Lung (tissue), 12 donors: ENCODE results near the gene PARD3. TPM values are rescaled to one million over a fixed set of nuclear protein-coding genes. Genes with fewer than 3 reads are reported as not detected.

Source experiments
- ATAC-seq: fragments of 200-7000 bp; cut with Tn5 transposase; one replicate; pipeline ENCODE4 v1.9.1; 2020; ENCODE audit warnings: moderate number of reproducible peaks; ENCODE audit not compliant: insufficient read depth, low FRiP score
- DNase-seq, 3 donors: peaks; one replicate each; pipeline ENCODE4 v3.0.0-alpha.2; 2013 to 2017
- H3K27ac ChIP-seq, 2 donors: one replicate each; pipeline ENCODE4 v1.5.1; 2013; ENCODE audit warnings: mild to moderate bottlenecking in 2 of 2, moderate library complexity in 2 of 2, control low read depth in 1 of 2, inconsistent platforms in 1 of 2, low read depth in 1 of 2, low read length in 1 of 2
- H3K27me3 ChIP-seq, 3 donors: one replicate each; pipeline ENCODE4 v1.5.1; 2013; ENCODE audit warnings: low read length in 2 of 3; ENCODE audit not compliant: control insufficient read depth in 3 of 3, insufficient read depth in 3 of 3
- H3K36me3 ChIP-seq, 4 donors: one replicate each; pipeline ENCODE4 v1.5.1; 2013; ENCODE audit warnings: low read length in 4 of 4, mild to moderate bottlenecking in 1 of 4, moderate library complexity in 1 of 4; ENCODE audit not compliant: control insufficient read depth in 4 of 4, insufficient read depth in 4 of 4
- H3K4me1 ChIP-seq, 5 donors: one replicate each; pipeline ENCODE4 v1.5.1; 2013; ENCODE audit warnings: low read length in 5 of 5, mild to moderate bottlenecking in 2 of 5, moderate library complexity in 1 of 5; ENCODE audit not compliant: control insufficient read depth in 5 of 5, insufficient read depth in 5 of 5
- H3K4me3 ChIP-seq: one replicate; pipeline ENCODE4 v1.5.1; 2013; ENCODE audit warnings: mild to moderate bottlenecking, control low read depth, moderate library complexity
- H3K9ac ChIP-seq, 2 donors: one replicate each; pipeline ENCODE4 v1.5.1; 2013; ENCODE audit warnings: low read length in 2 of 2, control low read depth in 1 of 2; ENCODE audit not compliant: insufficient read depth in 1 of 2
- H3K9me3 ChIP-seq, 4 donors: one replicate each; pipeline ENCODE4 v1.5.1; 2013; ENCODE audit warnings: low read length in 3 of 4, mild to moderate bottlenecking in 1 of 4, moderate library complexity in 1 of 4; ENCODE audit not compliant: control insufficient read depth in 4 of 4, insufficient read depth in 3 of 4
- WGBS, 2 donors: extraction: QIAGEN DNeasy Blood & Tissue Kit; methylation state at CpG; one replicate each; pipeline ENCODE4 v1.1.7; 2013; 5-methylcytosine and 5-hydroxymethylcytosine counted together
- polyA plus RNA-seq, 2 donors: library from polyadenylated mRNA; stranded (reverse); fragments of 200-250 nt; gene quantifications; one replicate each; pipeline ENCODE4 v1.2.1, GENCODE V29; 2013
- total RNA-seq, 2 donors: library from RNA; depleted of rRNA in 1 of 2; stranded (reverse); fragments of >200 nt in 1 of 2; gene quantifications; one replicate each; pipeline ENCODE4 v1.2.1, GENCODE V29; 2014 to 2021
- TF ChIP-seq, protein P1 (sequence below): IDR thresholded peaks from 2 replicates; pipeline ENCODE4 v1.5.1; 2012; ENCODE audit warnings: mild to moderate bottlenecking; ENCODE audit errors: control extremely low read depth, extremely low read depth
- donor health status: control.
- donor health status: control.
- donor health status: Bipolar disorder and iron deficiency.
- donor health status: healthy.
- donor health status: DM: yes; HTN: yes; CAD: no.

PARD3 gene
- total and polyA plus RNA-seq, 4 donors, result 10.3 to 69.2 (median 27.6) TPM

DNA sequence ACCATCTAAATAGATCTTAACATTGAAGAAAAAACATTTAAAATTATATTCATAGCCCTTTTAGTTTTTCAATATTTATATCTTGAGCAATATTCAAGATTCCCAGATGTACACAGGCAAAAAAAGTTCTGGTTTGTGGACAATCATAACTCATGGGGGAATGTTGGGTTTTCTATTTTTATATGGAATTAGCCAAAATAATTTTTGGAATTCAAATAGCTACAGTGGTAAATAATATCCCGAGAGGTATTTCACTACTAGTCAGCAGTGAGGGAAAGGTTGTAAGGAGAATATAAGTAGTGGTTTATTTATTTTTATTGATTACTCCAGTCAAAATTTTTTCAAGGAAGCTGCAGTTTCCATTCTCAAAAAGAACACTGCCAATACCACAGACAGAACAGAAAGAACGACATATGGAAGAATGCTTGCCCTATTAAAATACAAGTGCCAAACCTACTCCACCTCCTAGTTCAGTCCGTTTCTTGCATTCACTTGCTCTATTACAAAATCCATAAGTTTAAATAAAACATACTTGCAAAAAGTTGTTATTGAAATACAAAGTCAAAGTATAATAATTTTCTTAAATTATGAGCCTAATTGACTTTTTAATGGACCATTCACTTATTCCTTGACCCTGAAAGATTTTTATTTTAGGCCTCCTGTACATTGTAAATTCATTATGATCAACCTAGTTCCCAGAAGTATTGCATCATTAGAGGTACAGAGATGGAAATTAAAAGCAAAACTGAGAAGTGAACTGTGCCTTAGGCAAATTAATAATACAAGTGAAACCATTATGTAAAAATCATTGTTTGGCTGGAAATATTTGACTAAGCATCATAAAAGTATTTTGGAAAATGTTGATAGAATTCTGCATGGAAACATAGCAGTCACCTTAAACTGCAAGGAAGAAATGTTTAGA is 533.2 kb downstream of the PARD3 start:
- Histone ChIP-seq H3K27ac (no peak overlapping the region), H3K36me3 (no peaks in the 10 kb centered on the region), H3K4me3 (no peak overlapping the region), H3K9me3 (no peaks in the 10 kb centered on the region), H3K27me3 (no peaks in the 10 kb centered on the region), H3K4me1 (peaks cover 0 to 3% (median 0%) of the 10 kb centered on the region in 5 donors), H3K9ac (no peak overlapping the region)
- DNase-seq, result no peak
- TF ChIP-seq, protein P1, sequence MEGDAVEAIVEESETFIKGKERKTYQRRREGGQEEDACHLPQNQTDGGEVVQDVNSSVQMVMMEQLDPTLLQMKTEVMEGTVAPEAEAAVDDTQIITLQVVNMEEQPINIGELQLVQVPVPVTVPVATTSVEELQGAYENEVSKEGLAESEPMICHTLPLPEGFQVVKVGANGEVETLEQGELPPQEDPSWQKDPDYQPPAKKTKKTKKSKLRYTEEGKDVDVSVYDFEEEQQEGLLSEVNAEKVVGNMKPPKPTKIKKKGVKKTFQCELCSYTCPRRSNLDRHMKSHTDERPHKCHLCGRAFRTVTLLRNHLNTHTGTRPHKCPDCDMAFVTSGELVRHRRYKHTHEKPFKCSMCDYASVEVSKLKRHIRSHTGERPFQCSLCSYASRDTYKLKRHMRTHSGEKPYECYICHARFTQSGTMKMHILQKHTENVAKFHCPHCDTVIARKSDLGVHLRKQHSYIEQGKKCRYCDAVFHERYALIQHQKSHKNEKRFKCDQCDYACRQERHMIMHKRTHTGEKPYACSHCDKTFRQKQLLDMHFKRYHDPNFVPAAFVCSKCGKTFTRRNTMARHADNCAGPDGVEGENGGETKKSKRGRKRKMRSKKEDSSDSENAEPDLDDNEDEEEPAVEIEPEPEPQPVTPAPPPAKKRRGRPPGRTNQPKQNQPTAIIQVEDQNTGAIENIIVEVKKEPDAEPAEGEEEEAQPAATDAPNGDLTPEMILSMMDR, result no peak
- 81 to 88% methylated on average over 3 of the region's 3 CpGs for WGBS, 2 donors
- ATAC-seq, result no peak

DNA sequence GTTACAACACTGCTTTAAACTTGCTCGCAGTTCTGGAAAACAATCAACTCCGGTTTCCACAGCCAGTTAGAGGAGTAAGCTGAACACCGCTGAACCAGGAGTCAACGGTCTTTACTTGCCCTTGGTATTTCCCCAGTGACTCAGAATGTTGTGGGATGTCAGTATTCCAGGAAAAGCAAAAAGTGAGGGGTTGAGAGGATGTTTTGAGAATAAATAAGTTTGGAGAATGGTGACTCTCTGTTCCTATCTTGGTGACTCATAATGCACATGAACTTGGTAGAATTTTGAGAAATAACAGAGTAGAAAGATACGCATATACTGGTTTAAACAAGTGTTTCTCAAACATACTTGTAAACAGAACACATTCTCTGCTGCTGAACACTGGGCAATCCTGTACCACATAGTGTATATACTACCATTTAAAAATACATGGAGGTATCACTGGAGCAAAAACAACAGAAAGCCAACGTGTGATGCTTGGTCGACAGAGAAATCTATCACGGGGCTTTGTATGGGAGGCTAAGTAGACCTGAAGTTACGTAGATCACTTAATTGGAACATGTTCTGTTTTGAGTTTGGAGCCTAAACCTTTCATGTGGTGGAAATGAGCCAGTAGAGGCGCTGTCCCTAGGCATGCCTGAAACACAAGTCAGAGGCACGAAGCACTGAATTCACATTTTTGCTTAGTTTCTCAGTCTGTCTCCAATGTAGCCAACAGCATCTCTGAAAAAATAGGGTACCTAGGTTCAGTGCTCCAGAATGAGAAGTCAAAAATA is 534.3 kb downstream of the PARD3 start:
- H3K9me3 ChIP-seq, result no peaks in the 10 kb centered on the region
- no peak for DNase-seq
- no peaks in the 10 kb centered on the region for H3K36me3 ChIP-seq
- H3K4me1 ChIP-seq, result peaks cover 0 to 3% (median 0%) of the 10 kb centered on the region in 5 donors
- no peak overlapping the region for H3K4me3 ChIP-seq
- 79 to 85% methylated on average over 11 of the region's 11 CpGs for WGBS, 2 donors
- peak overlapping the region; percentile 33 to 60 for H3K27ac ChIP-seq
- ATAC-seq, result peak; percentile 86
- H3K27me3 ChIP-seq, result no peaks in the 10 kb centered on the region
- TF ChIP-seq, protein P1, result no peak
- H3K9ac ChIP-seq, result no peak overlapping the region

DNA sequence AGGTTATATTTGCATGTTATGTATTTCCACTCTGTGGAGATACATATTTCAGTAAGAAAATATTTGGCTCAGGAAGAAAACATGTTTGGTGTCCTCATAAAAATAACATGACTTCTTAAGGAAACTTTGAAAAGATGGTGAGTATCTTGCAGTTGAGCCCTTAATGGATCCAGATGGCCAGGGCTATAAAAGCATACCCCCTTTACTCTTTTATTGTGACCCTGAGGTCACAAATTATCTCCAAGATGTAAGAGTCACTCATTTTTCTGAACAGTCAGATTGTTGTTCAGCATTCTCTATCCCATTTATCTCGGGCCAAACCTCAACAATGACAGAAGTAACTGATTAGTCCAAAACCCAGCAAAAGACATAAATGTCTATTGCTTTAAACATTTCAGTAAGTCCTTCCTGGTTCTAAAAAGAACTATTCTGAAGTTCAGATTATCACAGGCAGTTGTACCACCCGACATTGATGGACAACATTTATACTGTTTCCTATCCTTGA is 539.4 kb downstream of the PARD3 start:
- TF ChIP-seq, protein P1, result no peak
- DNase-seq (no peak), ATAC-seq (no peak)
- no peak overlapping the region for H3K4me3 ChIP-seq
- H3K27me3 ChIP-seq, result no peaks in the 10 kb centered on the region
- no peak overlapping the region for H3K27ac ChIP-seq
- no peaks in the 10 kb centered on the region for H3K36me3 ChIP-seq
- no peak overlapping the region for H3K9ac ChIP-seq
- no peaks in the 10 kb centered on the region for H3K4me1 ChIP-seq
- H3K9me3 ChIP-seq, result no peaks in the 10 kb centered on the region
- WGBS, 2 donors, result 86 to 87% methylated on average over 2 of the region's 2 CpGs
